ENCODE data around the gene TNFRSF19.

TNFRSF19 gene

DNA sequence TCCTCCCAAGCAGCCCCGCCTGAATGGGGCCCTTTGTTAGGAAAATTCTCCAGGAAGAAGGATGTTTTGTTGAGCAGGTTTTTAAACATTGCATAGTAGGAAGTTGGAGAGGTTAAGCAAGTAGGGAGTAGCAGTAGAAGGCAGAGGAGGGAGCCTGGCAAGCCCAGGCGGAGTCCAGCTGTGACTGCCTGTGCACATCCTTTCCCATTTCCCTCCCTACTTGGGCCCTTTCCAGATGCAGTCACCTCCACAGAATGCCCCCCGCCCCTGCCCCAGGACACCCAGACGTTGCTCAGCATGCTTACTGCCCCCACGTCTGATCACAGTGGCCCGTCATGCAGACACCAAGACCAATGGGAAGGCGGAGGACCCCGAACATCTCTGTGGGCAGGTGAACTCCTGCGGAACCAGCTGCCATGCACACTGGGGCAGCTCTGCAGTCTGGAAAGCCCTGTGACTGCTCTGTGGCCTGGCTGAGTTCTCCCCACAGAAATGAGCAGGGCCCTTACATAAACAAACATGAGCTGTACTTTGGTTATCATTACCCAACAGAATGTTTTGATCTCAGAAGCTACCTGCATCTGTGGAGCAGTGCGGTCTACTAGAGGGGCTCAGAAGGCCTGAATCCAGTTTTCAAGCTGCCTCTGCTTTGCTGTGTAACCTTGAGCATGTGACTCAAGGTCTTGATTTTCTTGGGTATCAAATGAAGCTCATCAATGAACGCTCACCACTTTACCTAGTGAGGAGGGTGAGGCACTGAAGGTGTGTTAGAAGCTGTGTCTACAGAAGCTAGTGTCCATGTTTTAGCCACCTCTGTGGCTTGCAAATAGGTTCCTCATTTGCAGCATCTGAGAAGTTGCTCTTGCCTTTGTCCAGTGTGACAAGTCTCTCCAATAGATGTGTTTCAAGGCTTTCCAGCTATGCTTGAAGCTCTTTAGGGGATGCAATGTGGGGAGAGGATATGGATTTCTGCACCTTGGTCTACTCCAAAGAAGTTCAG lies 84.2 kb downstream of the TNFRSF19 start:
- H3K27ac ChIP-seq = no peak overlapping the region
- no peak for TF ChIP-seq POLR2AphosphoS5 (IDR thresholded peaks at IDR 0.05; ENCODE audit: borderline replicate concordance, low read depth, low read length)
- TF ChIP-seq FOXP2 (optimal IDR thresholded peaks at IDR 0.05; ENCODE audit: control extremely low read depth, extremely low read length, insufficient read depth) = no peak
- TF ChIP-seq EZH2 (IDR thresholded peaks at IDR 0.05) = no peak
- no peaks in the 10 kb centered on the region for H3K36me3 ChIP-seq (ENCODE audit: insufficient read depth, low read length)
- H3K9ac ChIP-seq (ENCODE audit: insufficient read length) = no peak overlapping the region
- DNase-seq (ENCODE audit: low read depth, low spot score) = no peak
- H3K4me3 ChIP-seq = no peak overlapping the region
- no peaks in the 10 kb centered on the region for H3K9me3 ChIP-seq (ENCODE audit: low read depth, low read length)

GRCh38 chr13:23655321-23655720 lies 85.1 kb downstream of the TNFRSF19 start:
- H3K4me3 ChIP-seq = no peak overlapping the region
- DNase-seq (ENCODE audit: low read depth, low spot score) = no peak
- TF ChIP-seq EZH2 (IDR thresholded peaks at IDR 0.05) (no peak), FOXP2 (optimal IDR thresholded peaks at IDR 0.05; ENCODE audit: control extremely low read depth, extremely low read length, insufficient read depth) (no peak), POLR2AphosphoS5 (IDR thresholded peaks at IDR 0.05; ENCODE audit: borderline replicate concordance, low read depth, low read length) (no peak)
- no peak overlapping the region for H3K9ac ChIP-seq (ENCODE audit: insufficient read length)
- H3K36me3 ChIP-seq (ENCODE audit: insufficient read depth, low read length) = no peaks in the 10 kb centered on the region
- H3K9me3 ChIP-seq (ENCODE audit: low read depth, low read length) = no peaks in the 10 kb centered on the region
- no peak overlapping the region for H3K27ac ChIP-seq

- Histone ChIP-seq H3K9me3 (ENCODE audit: low read depth, low read length) (no peaks in the 10 kb centered on the region), H3K36me3 (ENCODE audit: insufficient read depth, low read length) (no peaks in the 10 kb centered on the region), H3K9ac (ENCODE audit: insufficient read length) (no peak overlapping the region), H3K27ac (no peak overlapping the region), H3K4me3 (no peak overlapping the region)
- TF ChIP-seq EZH2 (IDR thresholded peaks at IDR 0.05) (no peak), POLR2AphosphoS5 (IDR thresholded peaks at IDR 0.05; ENCODE audit: borderline replicate concordance, low read depth, low read length) (no peak)
- DNase-seq (ENCODE audit: low read depth, low spot score) = no peak
These were observed 86.6 kb downstream of the TNFRSF19 start for GRCh38 chr13:23656637-23657371.

- TF ChIP-seq FOXP2 (optimal IDR thresholded peaks at IDR 0.05; ENCODE audit: control extremely low read depth, extremely low read length, insufficient read depth) = no peak
- no peak for TF ChIP-seq EZH2 (IDR thresholded peaks at IDR 0.05)
- TF ChIP-seq POLR2AphosphoS5 (IDR thresholded peaks at IDR 0.05; ENCODE audit: borderline replicate concordance, low read depth, low read length) = no peak
- H3K9ac ChIP-seq (ENCODE audit: insufficient read length) = no peak overlapping the region
- no peak overlapping the region for H3K27ac ChIP-seq
- H3K4me3 ChIP-seq = no peak overlapping the region
- no peaks in the 10 kb centered on the region for H3K36me3 ChIP-seq (ENCODE audit: insufficient read depth, low read length)
- no peak for DNase-seq (ENCODE audit: low read depth, low spot score)
- H3K9me3 ChIP-seq (ENCODE audit: low read depth, low read length) = no peaks in the 10 kb centered on the region
These were observed 88.8 kb downstream of the TNFRSF19 start for GRCh38 chr13:23658929-23659541.

- Histone ChIP-seq H3K4me3 (no peak overlapping the region), H3K36me3 (ENCODE audit: insufficient read depth, low read length) (no peaks in the 10 kb centered on the region), H3K9me3 (ENCODE audit: low read depth, low read length) (no peaks in the 10 kb centered on the region), H3K27ac (no peak overlapping the region), H3K9ac (ENCODE audit: insufficient read length) (no peak overlapping the region)
- TF ChIP-seq FOXP2 (optimal IDR thresholded peaks at IDR 0.05; ENCODE audit: control extremely low read depth, extremely low read length, insufficient read depth) = no peak
- TF ChIP-seq POLR2AphosphoS5 (IDR thresholded peaks at IDR 0.05; ENCODE audit: borderline replicate concordance, low read depth, low read length) = no peak
- TF ChIP-seq EZH2 (IDR thresholded peaks at IDR 0.05) = no peak
- DNase-seq (ENCODE audit: low read depth, low spot score) = no peak
These were observed 90.0 kb downstream of the TNFRSF19 start for GRCh38 chr13:23660249-23660648.

DNA sequence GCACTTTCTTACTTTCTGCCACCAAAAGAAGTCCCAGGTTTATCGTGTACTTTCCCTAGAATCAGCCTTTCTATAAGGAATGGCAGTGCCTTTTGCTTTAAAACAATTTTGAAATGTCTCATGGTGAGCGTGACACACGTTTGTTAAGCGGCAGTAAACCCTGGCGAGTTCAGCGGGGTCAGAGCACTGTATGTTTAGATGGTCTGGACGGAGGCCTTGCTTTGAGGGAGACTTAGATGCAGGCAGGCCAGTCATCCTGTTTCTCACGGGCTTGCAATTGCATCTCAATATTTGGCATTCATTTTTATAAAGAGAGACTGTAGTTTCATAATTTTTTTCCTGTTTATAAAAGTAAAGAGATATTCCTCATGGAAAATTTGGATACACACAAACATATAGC lies 96.4 kb downstream of the TNFRSF19 start:
- Histone ChIP-seq H3K36me3 (ENCODE audit: insufficient read depth, low read length) (no peaks in the 10 kb centered on the region), H3K27ac (no peak overlapping the region), H3K9me3 (ENCODE audit: low read depth, low read length) (no peaks in the 10 kb centered on the region), H3K4me3 (no peak overlapping the region), H3K9ac (ENCODE audit: insufficient read length) (no peak overlapping the region)
- no peak for TF ChIP-seq FOXP2 (optimal IDR thresholded peaks at IDR 0.05; ENCODE audit: control extremely low read depth, extremely low read length, insufficient read depth)
- no peak for TF ChIP-seq POLR2AphosphoS5 (IDR thresholded peaks at IDR 0.05; ENCODE audit: borderline replicate concordance, low read depth, low read length)
- TF ChIP-seq EZH2 (IDR thresholded peaks at IDR 0.05) = no peak
- DNase-seq (ENCODE audit: low read depth, low spot score) = no peak

GRCh38 chr13:23667750-23668149 lies 97.5 kb downstream of the TNFRSF19 start:
- Histone ChIP-seq H3K4me3 (no peak overlapping the region), H3K9me3 (ENCODE audit: low read depth, low read length) (no peaks in the 10 kb centered on the region), H3K27ac (no peak overlapping the region), H3K36me3 (ENCODE audit: insufficient read depth, low read length) (no peaks in the 10 kb centered on the region), H3K9ac (ENCODE audit: insufficient read length) (no peak overlapping the region)
- no peak for TF ChIP-seq FOXP2 (optimal IDR thresholded peaks at IDR 0.05; ENCODE audit: control extremely low read depth, extremely low read length, insufficient read depth)
- no peak for TF ChIP-seq EZH2 (IDR thresholded peaks at IDR 0.05)
- TF ChIP-seq POLR2AphosphoS5 (IDR thresholded peaks at IDR 0.05; ENCODE audit: borderline replicate concordance, low read depth, low read length) = no peak
- DNase-seq (ENCODE audit: low read depth, low spot score) = no peak

GRCh38 chr13:23668562-23668961 lies 98.3 kb downstream of the TNFRSF19 start:
- no peak overlapping the region for H3K4me3 ChIP-seq
- no peak overlapping the region for H3K27ac ChIP-seq
- no peaks in the 10 kb centered on the region for H3K9me3 ChIP-seq (ENCODE audit: low read depth, low read length)
- H3K36me3 ChIP-seq (ENCODE audit: insufficient read depth, low read length) = no peaks in the 10 kb centered on the region
- TF ChIP-seq POLR2AphosphoS5 (IDR thresholded peaks at IDR 0.05; ENCODE audit: borderline replicate concordance, low read depth, low read length) (no peak), EZH2 (IDR thresholded peaks at IDR 0.05) (no peak)
- no peak overlapping the region for H3K9ac ChIP-seq (ENCODE audit: insufficient read length)
- DNase-seq (ENCODE audit: low read depth, low spot score) = no peak
